Measurements from ENCODE around the gene ITGB1. TPM values are rescaled to one million over a fixed set of nuclear protein-coding genes. Genes with fewer than 3 reads are reported as not detected.

ITGB1 gene
- total and polyA plus RNA-seq, 10 of the 15 experiments (the other 5 are each of a cell fraction or from before 2014, with no cell fraction given), result 2.8 to 20.7 (median 10.4) TPM

GRCh38 chr10:32958085-32959005 lies at the start of gene ITGB1 (continued):
- TF ChIP-seq SPI1 (IDR thresholded peaks at IDR 0.05; ENCODE audit: borderline replicate concordance, insufficient read depth, low read depth, low read length) (no peak), ATF2 (IDR thresholded peaks at IDR 0.05; ENCODE audit: low read length) (no peak; the same call in 1 of the 2 replicates), ETV6 (conservative IDR thresholded peaks at IDR 0.05 in 1 of 2, IDR thresholded peaks at IDR 0.05 in 1 of 2; ENCODE audit: borderline replicate concordance in 1 of 2, low read depth in 1 of 2) (no peak), RUNX3 (IDR thresholded peaks at IDR 0.05; ENCODE audit: low read length) (no peak; the same call in 1 of the 2 replicates), JUNB (IDR thresholded peaks at IDR 0.05) (no peak), BACH1 (IDR thresholded peaks at IDR 0.05; ENCODE audit: borderline replicate concordance) (peak; percentile 23; the same call in 1 of the 2 replicates), ZBED1 (IDR thresholded peaks at IDR 0.05; ENCODE audit: borderline replicate concordance) (no peak), YY1 (IDR thresholded peaks at IDR 0.05; ENCODE audit: low read depth, low read length) (no peak), BHLHE40 (IDR thresholded peaks at IDR 0.05; ENCODE audit: borderline replicate concordance in 1 of 2, low read depth in 2 of 2, low read length in 1 of 2) (peak in 1 of 2 experiments; percentile 16; a peak in 1 of 4 replicates), ZNF207 (IDR thresholded peaks at IDR 0.05; ENCODE audit: borderline replicate concordance) (no peak), NR2F1 (conservative IDR thresholded peaks at IDR 0.05) (0 out of 2 replicates have a peak, but pooled peaks have one; percentile 19), RAD21 (IDR thresholded peaks at IDR 0.05; ENCODE audit: insufficient read depth, low read depth, low read length) (no peak), ASH2L (IDR thresholded peaks at IDR 0.05; ENCODE audit: borderline replicate concordance, low read depth) (no peak), ZNF384 (IDR thresholded peaks at IDR 0.05; ENCODE audit: borderline replicate concordance, low read depth, low read length) (no peak), DPF2 (IDR thresholded peaks at IDR 0.05) (peak; percentile 11), MEF2A (IDR thresholded peaks at IDR 0.05; ENCODE audit: insufficient read depth, low read depth, low read length) (no peak), EZH2 (IDR thresholded peaks at IDR 0.05; ENCODE audit: borderline replicate concordance, control insufficient read depth, low read depth, low read length) (no peak), NR2C1 (IDR thresholded peaks at IDR 0.05) (peak; percentile 5; the same call in 1 of the 2 replicates), MXI1 (IDR thresholded peaks at IDR 0.05; ENCODE audit: low read depth, low read length) (no peak), WRNIP1 (IDR thresholded peaks at IDR 0.05; ENCODE audit: borderline replicate concordance, low read depth, low read length) (no peak), EED (IDR thresholded peaks at IDR 0.05; ENCODE audit: low read depth) (peak; percentile 76), PRDM15 (CRISPR knock-in tag; IDR thresholded peaks at IDR 0.05) (no peak), CHD1 (IDR thresholded peaks at IDR 0.05; ENCODE audit: low read depth, low read length) (no peak)
- TF ChIP-seq, protein P1, sequence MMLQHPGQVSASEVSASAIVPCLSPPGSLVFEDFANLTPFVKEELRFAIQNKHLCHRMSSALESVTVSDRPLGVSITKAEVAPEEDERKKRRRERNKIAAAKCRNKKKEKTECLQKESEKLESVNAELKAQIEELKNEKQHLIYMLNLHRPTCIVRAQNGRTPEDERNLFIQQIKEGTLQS (IDR thresholded peaks at IDR 0.05; ENCODE audit: borderline replicate concordance, extremely low read depth, low read depth, low read length), result no peak
